Osteoblast (primary cell): ENCODE results near the gene PTPN2. TPM values are rescaled to one million over a fixed set of nuclear protein-coding genes. Genes with fewer than 3 reads are reported as not detected.

ENCODE experiments used
- DNase-seq: peaks from one replicate; pipeline ENCODE4 v3.0.0; 2011; ENCODE audit warnings: low spot score, mixed read lengths; ENCODE audit not compliant: insufficient read length; ENCODE audit errors: missing footprints
- H2AFZ ChIP-seq: 2 replicates; pipeline ENCODE4 v1.6.0; 2011; ENCODE audit warnings: mild to moderate bottlenecking, low read length
- H3K27ac ChIP-seq: 2 replicates; pipeline ENCODE4 v1.5.1; 2011; ENCODE audit warnings: mild to moderate bottlenecking, low read depth, low read length, moderate library complexity
- H3K27me3 ChIP-seq: 2 replicates; pipeline ENCODE4 v1.6.0; 2012; ENCODE audit warnings: mild to moderate bottlenecking, control low read depth, inconsistent platforms, low read length, moderate library complexity; ENCODE audit not compliant: insufficient read depth
- H3K36me3 ChIP-seq: 2 replicates; pipeline ENCODE4 v1.5.1; 2011; ENCODE audit warnings: mild to moderate bottlenecking, low read length, control low read depth, moderate library complexity; ENCODE audit not compliant: insufficient read depth
- H3K4me1 ChIP-seq: 2 replicates; pipeline ENCODE4 v1.5.1; 2011; ENCODE audit warnings: mild to moderate bottlenecking, low read length, control low read depth, moderate library complexity; ENCODE audit not compliant: insufficient read depth
- H3K4me2 ChIP-seq: 2 replicates; pipeline ENCODE4 v1.6.0; 2011; ENCODE audit warnings: mild to moderate bottlenecking, low read length; ENCODE audit not compliant: insufficient read depth
- H3K4me3 ChIP-seq: fragments of 200-600 bp; sonication (generic); 3 replicates; pipeline ENCODE4 v1.5.1; 2012; ENCODE audit warnings: mild to moderate bottlenecking, low read length, inconsistent platforms; ENCODE audit not compliant: insufficient read depth
- H3K79me2 ChIP-seq: 2 replicates; pipeline ENCODE4 v1.6.0; 2012; ENCODE audit warnings: mild to moderate bottlenecking, low read length, control low read depth, inconsistent platforms; ENCODE audit not compliant: insufficient read depth
- H3K9me3 ChIP-seq: 2 replicates; pipeline ENCODE4 v1.5.1; 2011; ENCODE audit warnings: low read depth, low read length, control low read depth
- H4K20me1 ChIP-seq: 2 replicates; pipeline ENCODE4 v1.6.0; 2012; ENCODE audit warnings: mild to moderate bottlenecking, low read length, control low read depth; ENCODE audit not compliant: insufficient read depth
- CTCF ChIP-seq: IDR thresholded peaks from 2 replicates; pipeline ENCODE4 v1.5.1; 2011; ENCODE audit warnings: mild to moderate bottlenecking, low read depth, low read length, moderate library complexity; ENCODE audit errors: extremely low read depth
- total RNA-seq: library from RNA; depleted of rRNA; stranded (reverse); fragments of >200 nt; gene quantifications from 2 replicates; pipeline ENCODE4 v1.2.3, GENCODE V29; 2012

Gene PTPN2
- total RNA-seq, 1 donor, result 37.6 TPM

DNA sequence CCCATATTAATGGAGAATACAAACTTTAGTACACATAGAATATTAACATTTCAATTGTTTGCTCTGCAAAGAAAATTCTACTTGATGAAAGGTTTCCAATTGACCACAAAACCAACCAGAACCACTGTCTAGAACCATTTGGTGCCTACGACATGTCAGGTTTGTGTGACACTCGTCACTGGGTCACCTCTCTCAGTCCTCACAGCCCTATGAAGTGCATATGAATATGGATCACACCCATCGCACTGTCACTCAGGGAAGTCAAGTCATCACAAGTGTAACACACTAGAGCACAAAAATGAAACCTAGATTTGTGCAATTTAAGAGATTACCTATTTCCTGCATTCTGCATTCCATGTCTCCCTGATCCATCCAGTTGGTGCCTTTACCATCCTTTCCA lies 43.7 kb downstream of the PTPN2 start:
- Histone ChIP-seq H3K4me3 (no peak overlapping the region), H4K20me1 (no peaks in the 10 kb centered on the region), H3K36me3 (peaks cover 8% of the 10 kb centered on the region), H3K4me2 (no peak overlapping the region), H2AFZ (no peak overlapping the region), H3K79me2 (peaks cover 48% of the 10 kb centered on the region), H3K4me1 (peaks cover 43% of the 10 kb centered on the region), H3K27ac (peak overlapping the region; percentile 68), H3K9me3 (no peaks in the 10 kb centered on the region), H3K27me3 (no peaks in the 10 kb centered on the region)
- DNase-seq, result no peak
- TF ChIP-seq CTCF, result no peak

DNA sequence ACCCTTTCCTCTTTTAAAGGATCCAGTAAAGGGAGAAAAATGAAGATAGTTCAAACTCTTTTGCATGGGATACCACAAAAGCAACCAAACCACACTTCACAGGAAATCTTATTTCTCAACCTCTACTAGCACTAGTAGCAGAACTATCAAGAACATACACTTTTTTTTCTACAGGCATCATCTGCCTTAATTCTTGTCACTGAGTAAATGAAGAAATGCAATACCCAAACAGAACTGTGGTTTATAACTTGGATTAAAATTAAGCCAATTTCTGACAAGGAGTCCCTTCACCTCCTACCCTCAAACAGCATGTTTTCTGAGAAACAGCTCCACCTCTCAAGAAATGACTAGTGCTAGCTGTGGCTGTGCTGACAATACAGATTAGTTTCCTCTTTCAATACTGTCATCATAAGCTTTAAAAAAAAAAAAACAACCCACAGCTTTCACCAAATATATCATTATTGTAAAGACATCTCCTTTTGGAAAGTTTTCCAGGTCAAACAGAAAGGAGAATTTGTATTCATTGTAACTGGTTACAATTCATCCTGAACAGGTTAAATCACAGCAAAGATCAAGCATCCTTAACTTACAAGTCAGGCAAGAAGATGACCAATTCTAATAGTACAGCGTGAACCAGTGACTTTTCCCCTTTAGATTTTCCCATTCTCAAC lies 44.4 kb downstream of the PTPN2 start:
- DNase-seq, result peak; percentile 39
- Histone ChIP-seq H3K36me3 (peaks cover 8% of the 10 kb centered on the region), H4K20me1 (no peaks in the 10 kb centered on the region), H3K4me3 (no peak overlapping the region), H3K79me2 (peaks cover 48% of the 10 kb centered on the region), H3K4me1 (peaks cover 43% of the 10 kb centered on the region), H3K27ac (peak overlapping the region; percentile 68), H2AFZ (no peak overlapping the region), H3K27me3 (no peaks in the 10 kb centered on the region), H3K4me2 (peak overlapping the region; percentile 15), H3K9me3 (no peaks in the 10 kb centered on the region)
- no peak for TF ChIP-seq CTCF

DNA sequence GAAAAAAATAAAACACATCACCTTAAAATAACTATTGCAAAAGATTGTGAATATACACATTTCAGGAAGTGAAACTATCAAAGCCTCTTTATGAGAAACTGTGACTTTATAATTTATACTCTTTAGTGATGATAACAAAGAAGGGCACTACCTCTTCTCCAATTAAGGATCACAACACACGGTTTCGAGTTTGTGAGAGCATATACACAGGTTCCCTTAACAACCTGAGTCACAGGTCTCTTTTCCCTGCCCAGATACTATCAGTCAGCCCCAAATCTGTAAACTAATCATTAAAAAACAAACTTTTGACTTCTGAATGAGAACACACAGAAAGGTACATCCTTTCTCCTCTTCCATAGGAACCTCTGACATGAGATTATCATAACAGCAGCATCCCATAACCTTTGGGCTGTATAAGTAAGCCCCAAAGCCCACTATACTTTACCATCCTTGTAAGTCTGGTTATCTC lies 44.9 kb downstream of the PTPN2 start:
- peaks cover 48% of the 10 kb centered on the region for H3K79me2 ChIP-seq
- H3K36me3 ChIP-seq, result peaks cover 8% of the 10 kb centered on the region
- no peak overlapping the region for H2AFZ ChIP-seq
- H3K4me1 ChIP-seq, result peaks cover 43% of the 10 kb centered on the region
- no peaks in the 10 kb centered on the region for H3K9me3 ChIP-seq
- TF ChIP-seq CTCF, result no peak
- no peak for DNase-seq
- H3K27me3 ChIP-seq, result no peaks in the 10 kb centered on the region
- H3K4me2 ChIP-seq, result peak overlapping the region; percentile 15
- no peaks in the 10 kb centered on the region for H4K20me1 ChIP-seq
- H3K4me3 ChIP-seq, result no peak overlapping the region
- peak overlapping the region; percentile 68 for H3K27ac ChIP-seq

- H3K4me1 ChIP-seq, result peaks cover 34% of the 10 kb centered on the region
- peaks cover 45% of the 10 kb centered on the region for H3K79me2 ChIP-seq
- peaks cover 14% of the 10 kb centered on the region for H3K36me3 ChIP-seq
- no peak overlapping the region for H2AFZ ChIP-seq
- TF ChIP-seq CTCF, result no peak
- no peaks in the 10 kb centered on the region for H3K9me3 ChIP-seq
- H3K27ac ChIP-seq, result peak overlapping the region; percentile 84
- H3K4me3 ChIP-seq, result peak overlapping the region; percentile 27
- no peak for DNase-seq
- H3K27me3 ChIP-seq, result no peaks in the 10 kb centered on the region
- peak overlapping the region; percentile 70 for H3K4me2 ChIP-seq
- H4K20me1 ChIP-seq, result peaks cover 2% of the 10 kb centered on the region
Observed at GRCh38 chr18:12838178-12838634, 45.8 kb downstream of the PTPN2 start.
